ENCODE measurements around the gene DSCAM. TPM values are rescaled to one million over a fixed set of nuclear protein-coding genes. Genes with fewer than 3 reads are reported as not detected.

The DSCAM gene
- total and polyA plus RNA-seq, 10 donors = 0.02 to 2.7 (median 2.0) TPM

DNA sequence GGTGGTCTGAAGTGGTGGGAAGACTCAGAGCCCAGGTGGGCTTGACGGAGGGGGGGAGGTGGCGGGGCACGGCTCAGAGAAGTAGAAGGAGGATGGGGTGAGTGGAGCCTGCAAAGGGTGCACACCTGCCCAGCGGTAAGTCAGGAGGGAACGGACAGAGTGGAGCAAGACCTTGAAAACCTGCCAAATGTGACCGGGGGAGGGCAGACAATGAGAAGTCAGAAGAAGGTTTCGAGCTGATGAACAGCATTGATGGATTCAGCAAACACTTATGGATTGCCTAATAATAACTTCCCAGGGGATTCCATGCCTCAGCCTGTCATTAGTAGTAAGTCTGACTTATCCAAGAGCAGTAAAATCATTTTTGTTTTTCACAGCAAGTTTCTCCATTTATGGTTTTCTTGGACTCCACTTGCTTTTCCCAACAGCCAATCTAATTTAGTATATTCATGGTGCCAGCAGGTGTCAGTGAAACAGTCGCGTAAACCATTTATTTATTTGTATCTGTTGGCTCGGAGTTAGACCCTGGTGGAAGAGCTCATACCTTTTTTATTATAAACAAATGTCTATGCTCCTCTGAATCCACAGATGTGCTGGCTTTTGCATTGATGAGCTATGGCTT lies 700.6 kb downstream of the DSCAM start:
- 60 to 83% (median 73%) methylated on average over 10 of the region's 10 CpGs for WGBS, 5 donors
- intact Hi-C loops (cut with DNase I; ENCODE audit: low total_unique reads) = loop anchor here (10.0 kb wide), 1 partner anchor 238 kb away; no protein-coding TSS in a partner anchor

DNA sequence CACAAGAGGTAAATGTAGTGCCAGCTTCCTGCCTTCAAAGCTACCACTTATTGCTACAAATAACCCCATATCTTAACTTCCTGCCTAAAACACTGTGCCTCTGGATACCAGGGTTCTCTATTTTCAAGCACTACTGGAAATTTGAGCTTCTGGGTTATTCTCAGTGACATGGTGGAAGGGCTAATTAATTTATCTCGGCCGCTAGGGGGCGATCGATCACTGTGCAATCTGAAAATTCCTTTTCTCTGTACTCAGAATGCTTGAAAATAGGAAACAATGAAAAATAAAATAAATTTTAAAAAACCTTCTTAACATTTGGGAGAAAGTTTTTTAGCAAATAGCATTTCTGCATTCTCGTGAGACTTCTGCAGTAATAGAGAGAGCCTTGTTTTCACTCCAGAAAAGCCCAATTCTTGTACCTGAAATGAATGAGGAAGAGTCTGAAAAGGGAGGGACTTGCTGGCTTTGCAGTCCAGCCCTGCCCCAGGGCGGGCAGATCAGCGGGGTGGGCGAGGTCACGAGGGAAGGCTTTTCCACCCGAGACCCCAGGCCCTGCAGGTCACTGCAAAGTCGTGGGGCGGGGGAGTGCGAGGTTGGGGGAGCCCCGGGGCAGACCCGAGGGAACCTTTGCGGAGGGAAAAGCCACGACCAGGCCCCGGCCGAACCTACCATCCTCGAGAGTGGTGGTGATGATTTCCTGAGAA lies 703.0 kb downstream of the DSCAM start:
- Histone ChIP-seq H3K27me3 (replicated peaks in 1 of 7) (no peaks in the 10 kb centered on the region), H3K4me1 (no peaks in the 10 kb centered on the region), H3K36me3 (no peaks in the 10 kb centered on the region), H3K27ac (no peak overlapping the region), H3K4me3 (no peak overlapping the region), H3K9me3 (no peaks in the 10 kb centered on the region)
- no peak for TF ChIP-seq POLR2AphosphoS5 (IDR thresholded peaks at IDR 0.05)
- TF ChIP-seq, protein P1, sequence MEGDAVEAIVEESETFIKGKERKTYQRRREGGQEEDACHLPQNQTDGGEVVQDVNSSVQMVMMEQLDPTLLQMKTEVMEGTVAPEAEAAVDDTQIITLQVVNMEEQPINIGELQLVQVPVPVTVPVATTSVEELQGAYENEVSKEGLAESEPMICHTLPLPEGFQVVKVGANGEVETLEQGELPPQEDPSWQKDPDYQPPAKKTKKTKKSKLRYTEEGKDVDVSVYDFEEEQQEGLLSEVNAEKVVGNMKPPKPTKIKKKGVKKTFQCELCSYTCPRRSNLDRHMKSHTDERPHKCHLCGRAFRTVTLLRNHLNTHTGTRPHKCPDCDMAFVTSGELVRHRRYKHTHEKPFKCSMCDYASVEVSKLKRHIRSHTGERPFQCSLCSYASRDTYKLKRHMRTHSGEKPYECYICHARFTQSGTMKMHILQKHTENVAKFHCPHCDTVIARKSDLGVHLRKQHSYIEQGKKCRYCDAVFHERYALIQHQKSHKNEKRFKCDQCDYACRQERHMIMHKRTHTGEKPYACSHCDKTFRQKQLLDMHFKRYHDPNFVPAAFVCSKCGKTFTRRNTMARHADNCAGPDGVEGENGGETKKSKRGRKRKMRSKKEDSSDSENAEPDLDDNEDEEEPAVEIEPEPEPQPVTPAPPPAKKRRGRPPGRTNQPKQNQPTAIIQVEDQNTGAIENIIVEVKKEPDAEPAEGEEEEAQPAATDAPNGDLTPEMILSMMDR (IDR thresholded peaks at IDR 0.05 in 8 of 11, conservative IDR thresholded peaks at IDR 0.05 in 3 of 11) = peak in 10 of 11 experiments; percentile 13 to 81 (median 59)
- DNase-seq = no peak
- 41 to 46% (median 42%) methylated on average over 16 to 20 of the region's 20 CpGs for WGBS, 5 donors
- intact Hi-C loops (cut with DNase I; ENCODE audit: low total_unique reads) = loop anchor here (10.0 kb wide), 1 partner anchor 241 kb away; no protein-coding TSS in a partner anchor

More for the DNA sequence above, 700.6 kb downstream of the DSCAM start:
- Histone ChIP-seq H3K27me3 (replicated peaks in 1 of 7) (no peaks in the 10 kb centered on the region), H3K4me1 (no peaks in the 10 kb centered on the region), H3K36me3 (no peaks in the 10 kb centered on the region), H3K4me3 (no peak overlapping the region), H3K27ac (no peak overlapping the region), H3K9me3 (no peaks in the 10 kb centered on the region)
- no peak for DNase-seq
- TF ChIP-seq, protein P1 (IDR thresholded peaks at IDR 0.05 in 8 of 11, conservative IDR thresholded peaks at IDR 0.05 in 3 of 11) = no peak
- no peak for TF ChIP-seq POLR2A (IDR thresholded peaks at IDR 0.05)
- TF ChIP-seq POLR2AphosphoS5 (IDR thresholded peaks at IDR 0.05) = no peak

GRCh38 chr21:40141621-40142020 lies 705.3 kb downstream of the DSCAM start:
- Histone ChIP-seq H3K36me3 (no peaks in the 10 kb centered on the region), H3K4me3 (no peak overlapping the region), H3K27ac (no peak overlapping the region), H3K9me3 (no peaks in the 10 kb centered on the region), H3K4me1 (no peaks in the 10 kb centered on the region), H3K27me3 (replicated peaks in 1 of 7) (no peaks in the 10 kb centered on the region)
- DNase-seq = no peak
- WGBS, 5 donors = 62 to 69% (median 63%) methylated on average over 8 of the region's 8 CpGs
- TF ChIP-seq, protein P1 (IDR thresholded peaks at IDR 0.05 in 8 of 11, conservative IDR thresholded peaks at IDR 0.05 in 3 of 11) = no peak
- no peak for TF ChIP-seq POLR2AphosphoS5 (IDR thresholded peaks at IDR 0.05)
- TF ChIP-seq POLR2A (IDR thresholded peaks at IDR 0.05) = no peak
- intact Hi-C loops (cut with DNase I; ENCODE audit: low total_unique reads) = loop anchor here (10.0 kb wide), 1 partner anchor 243 kb away; no protein-coding TSS in a partner anchor

DNA sequence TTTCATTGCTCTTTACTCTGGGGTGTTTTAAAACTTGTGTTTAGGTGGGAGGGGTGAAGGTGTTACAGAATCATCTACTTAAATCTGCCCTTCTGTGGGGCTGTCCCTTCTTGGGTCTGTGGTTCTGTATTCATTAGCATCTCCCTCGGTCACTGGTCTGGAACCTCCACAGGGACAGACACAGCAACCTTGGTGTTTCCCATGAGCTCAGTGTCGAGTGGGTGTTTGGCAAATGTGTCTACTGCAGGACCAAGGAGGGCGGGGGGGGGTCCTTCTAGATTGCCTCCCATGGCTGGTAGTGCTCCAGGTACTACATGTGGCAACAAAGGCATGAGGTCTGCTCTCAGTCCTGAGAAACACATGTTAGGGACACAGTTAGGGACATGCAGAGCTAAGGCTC lies 706.3 kb downstream of the DSCAM start:
- Histone ChIP-seq H3K4me3 (no peak overlapping the region), H3K9me3 (no peaks in the 10 kb centered on the region), H3K27ac (no peak overlapping the region), H3K27me3 (replicated peaks in 1 of 7) (no peaks in the 10 kb centered on the region), H3K4me1 (no peaks in the 10 kb centered on the region), H3K36me3 (no peaks in the 10 kb centered on the region)
- no peak for DNase-seq
- WGBS, 5 donors = 75 to 97% (median 77%) methylated on average over 3 of the region's 3 CpGs
- TF ChIP-seq POLR2A (IDR thresholded peaks at IDR 0.05) (no peak), POLR2AphosphoS5 (IDR thresholded peaks at IDR 0.05) (no peak)
- TF ChIP-seq, protein P1 (IDR thresholded peaks at IDR 0.05 in 8 of 11, conservative IDR thresholded peaks at IDR 0.05 in 3 of 11) = no peak
- intact Hi-C loops (cut with DNase I; ENCODE audit: low total_unique reads) = loop anchor here (10.0 kb wide), 1 partner anchor 244 kb away; no protein-coding TSS in a partner anchor

Data from spleen (tissue), 11 donors.